H9 (cell line): ENCODE measurements around the gene SETD9. TPM values are rescaled to one million over a fixed set of nuclear protein-coding genes. Genes with fewer than 3 reads are reported as not detected.

Experiments
- DNase-seq: peaks from one replicate; pipeline ENCODE4 v3.0.0-alpha.2; 2017
- H2AFZ ChIP-seq: one replicate; pipeline ENCODE4 v1.6.1; 2013; ENCODE audit warnings: mild to moderate bottlenecking, low read length, control low read depth, moderate library complexity
- H2AK5ac ChIP-seq: 2 replicates; pipeline ENCODE4 v1.6.1; 2013; ENCODE audit warnings: low read length, control low read depth, mixed read lengths; ENCODE audit not compliant: insufficient read length
- H2BK120ac ChIP-seq: one replicate; pipeline ENCODE4 v1.6.1; 2013; ENCODE audit warnings: low read depth, mild to moderate bottlenecking, low read length, control low read depth, inconsistent platforms; ENCODE audit not compliant: poor library complexity, severe bottlenecking
- H2BK12ac ChIP-seq: 2 replicates; pipeline ENCODE4 v1.6.1; 2013; ENCODE audit warnings: low read length, control low read depth, mixed read lengths, low read depth; ENCODE audit not compliant: insufficient read length
- H2BK15ac ChIP-seq: 2 replicates; pipeline ENCODE4 v1.6.1; 2013; ENCODE audit warnings: low read depth, low read length, control low read depth
- H2BK20ac ChIP-seq: one replicate; pipeline ENCODE4 v1.6.1; 2013; ENCODE audit warnings: low read depth, mild to moderate bottlenecking, low read length, control low read depth, inconsistent platforms; ENCODE audit not compliant: poor library complexity, severe bottlenecking
- H2BK5ac ChIP-seq: 2 replicates; pipeline ENCODE4 v1.6.1; 2013; ENCODE audit warnings: low read length, control low read depth, mixed read lengths; ENCODE audit not compliant: insufficient read length
- H3K14ac ChIP-seq: 2 replicates; pipeline ENCODE4 v1.6.1; 2013; ENCODE audit warnings: low read length, control low read depth; ENCODE audit not compliant: insufficient read depth
- H3K18ac ChIP-seq: 2 replicates; pipeline ENCODE4 v1.6.1; 2013; ENCODE audit warnings: low read depth, mild to moderate bottlenecking, mixed read lengths, low read length, control low read depth; ENCODE audit not compliant: insufficient read length
- H3K23ac ChIP-seq: 2 replicates; pipeline ENCODE4 v1.6.1; 2013; ENCODE audit warnings: low read length, control low read depth, mixed read lengths, low read depth; ENCODE audit not compliant: insufficient read length
- H3K23me2 ChIP-seq: 2 replicates; pipeline ENCODE4 v1.6.1; 2013; ENCODE audit warnings: low read depth, mild to moderate bottlenecking, mixed read lengths, low read length, control low read depth; ENCODE audit not compliant: insufficient read length, poor library complexity, severe bottlenecking
- H3K27ac ChIP-seq: 2 replicates; pipeline ENCODE4 v1.5.1; 2013; ENCODE audit warnings: low read length, control low read depth, mixed read lengths, low read depth; ENCODE audit not compliant: insufficient read length
- H3K27me3 ChIP-seq: 2 replicates; pipeline ENCODE4 v1.6.1; 2013; ENCODE audit warnings: low read length, control low read depth, inconsistent platforms; ENCODE audit not compliant: insufficient read depth
- H3K4ac ChIP-seq: 2 replicates; pipeline ENCODE4 v1.6.1; 2013; ENCODE audit warnings: low read depth, mild to moderate bottlenecking, control low read depth, inconsistent platforms, low read length, moderate library complexity
- H3K4me1 ChIP-seq: 2 replicates; pipeline ENCODE4 v1.6.1; 2013; ENCODE audit warnings: low read length, control low read depth, inconsistent platforms; ENCODE audit not compliant: insufficient read depth
- H3K4me2 ChIP-seq: 2 replicates; pipeline ENCODE4 v1.6.1; 2013; ENCODE audit warnings: low read length, control low read depth, mixed read lengths; ENCODE audit not compliant: insufficient read length, insufficient read depth
- H3K56ac ChIP-seq: 2 replicates; pipeline ENCODE4 v1.6.1; 2013; ENCODE audit warnings: low read depth, mild to moderate bottlenecking, mixed read lengths, low read length, control low read depth; ENCODE audit not compliant: insufficient read length
- H3K79me1 ChIP-seq: 2 replicates; pipeline ENCODE4 v1.6.1; 2013; ENCODE audit warnings: low read depth, mild to moderate bottlenecking, moderate library complexity, low read length, control low read depth, inconsistent platforms; ENCODE audit not compliant: insufficient read depth, poor library complexity, severe bottlenecking
- H3K79me2 ChIP-seq: 2 replicates; pipeline ENCODE4 v1.6.1; 2013; ENCODE audit warnings: low read length, control low read depth, inconsistent platforms; ENCODE audit not compliant: insufficient read depth
- H3K9ac ChIP-seq: 2 replicates; pipeline ENCODE4 v1.6.1; 2013; ENCODE audit warnings: low read length, control low read depth, mixed read lengths; ENCODE audit not compliant: insufficient read length; ENCODE audit errors: extremely low read depth
- H3K9me3 ChIP-seq: one replicate; pipeline ENCODE4 v1.6.1; 2013; ENCODE audit warnings: low read depth, low read length, inconsistent platforms; ENCODE audit not compliant: control insufficient read depth
- H3T11ph ChIP-seq: one replicate; pipeline ENCODE4 v1.6.1; 2013; ENCODE audit warnings: mild to moderate bottlenecking, low read length, control low read depth, inconsistent platforms
- H4K20me1 ChIP-seq: one replicate; pipeline ENCODE4 v1.6.1; 2013; ENCODE audit not compliant: control insufficient read depth, insufficient read length, insufficient read depth
- H4K5ac ChIP-seq: 2 replicates; pipeline ENCODE4 v1.6.1; 2013; ENCODE audit warnings: low read depth, mild to moderate bottlenecking, mixed read lengths, low read length, control low read depth; ENCODE audit not compliant: insufficient read length
- H4K8ac ChIP-seq: replicated peaks from 2 replicates; pipeline ENCODE4 v1.6.1; 2013; ENCODE audit warnings: low read length, control low read depth, mixed read lengths, low read depth; ENCODE audit not compliant: insufficient read length
- H4K91ac ChIP-seq: 2 replicates; pipeline ENCODE4 v1.6.1; 2013; ENCODE audit warnings: low read depth, mild to moderate bottlenecking, moderate library complexity, mixed read lengths, low read length, control low read depth; ENCODE audit not compliant: insufficient read length
- H3K27ac Mint-ChIP-seq, 3 experiments: 2 replicates in 2 of 3; 3 replicates in 1 of 3; pipeline ENCODE4 v1.8.0; 2020 to 2021; ENCODE audit warnings: mixed read lengths in 3 of 3, mild to moderate bottlenecking in 1 of 3, moderate library complexity in 1 of 3
- H3K27me3 Mint-ChIP-seq: 2 replicates; pipeline ENCODE4 v1.8.0; 2021; ENCODE audit warnings: low read depth, mild to moderate bottlenecking, moderate library complexity, mixed read lengths
- H3K36me3 Mint-ChIP-seq, 3 experiments: 2 replicates in 2 of 3; 3 replicates in 1 of 3; pipeline ENCODE4 v1.8.0; 2020 to 2021; ENCODE audit warnings: low read depth in 3 of 3, mixed read lengths in 3 of 3; ENCODE audit not compliant: insufficient read depth in 1 of 3
- H3K4me1 Mint-ChIP-seq, 2 experiments: 2 replicates each; pipeline ENCODE4 v1.8.0; 2020; ENCODE audit warnings: mixed read lengths in 2 of 2
- H3K4me3 Mint-ChIP-seq, 2 experiments: 2 replicates in 1 of 2; 3 replicates in 1 of 2; pipeline ENCODE4 v1.8.0; 2020 to 2021; ENCODE audit warnings: mild to moderate bottlenecking in 2 of 2, mixed read lengths in 2 of 2, moderate library complexity in 1 of 2
- H3K9me3 Mint-ChIP-seq, 2 experiments: 2 replicates in 1 of 2; 3 replicates in 1 of 2; pipeline ENCODE4 v1.8.0; 2020; ENCODE audit warnings: mild to moderate bottlenecking in 2 of 2, mixed read lengths in 2 of 2, moderate library complexity in 1 of 2
- WGBS: extraction: QIAGEN DNeasy Blood & Tissue Kit; methylation state at CpG from one replicate; pipeline ENCODE4 v1.1.7; 2013; ENCODE audit warnings: missing lambda C conversion rate, low lambda C conversion rate, mixed read lengths; ENCODE audit not compliant: insufficient read length; ENCODE audit errors: extremely low coverage; 5-methylcytosine and 5-hydroxymethylcytosine counted together
- total RNA-seq: library from RNA; stranded (reverse); gene quantifications from 2 replicates; pipeline ENCODE4 v1.2.1, GENCODE V29; 2021
- TF ChIP-seq, protein P1 (sequence below): fragments of 200-600 bp; sonication (generic); conservative IDR thresholded peaks from 3 replicates; pipeline ENCODE4 v1.8.0; 2021; ENCODE audit warnings: antibody characterized with exemption, mild to moderate bottlenecking

Gene SETD9
- total RNA-seq, 1 experiment from 2014 or later: 15.7 TPM

DNA sequence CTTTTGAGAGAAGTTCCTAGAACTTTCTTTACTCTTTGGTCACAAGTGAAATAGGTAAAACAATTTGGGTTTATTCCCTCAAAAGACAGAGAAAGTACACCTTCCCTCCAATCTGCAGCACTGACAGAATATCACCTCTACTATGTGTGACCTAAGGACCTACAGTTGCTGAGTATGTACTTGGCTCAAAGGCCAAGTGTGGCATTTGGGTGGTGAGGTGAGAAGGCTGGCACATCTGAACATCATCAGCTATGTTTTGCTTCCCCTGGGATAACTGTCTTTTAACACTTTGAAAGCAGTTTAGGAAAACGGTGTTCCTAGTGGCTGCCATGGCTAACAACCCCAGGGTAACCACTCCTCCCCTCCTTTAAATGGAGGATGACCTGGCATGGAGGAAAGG lies 24.9 kb downstream of the SETD9 start:
- no peak overlapping the region for H3K4me3 Mint-ChIP-seq
- Histone ChIP-seq H3T11ph (no peak overlapping the region), H3K23ac (no peak overlapping the region), H3K56ac (no peak overlapping the region), H2BK120ac (no peak overlapping the region), H4K5ac (no peak overlapping the region), H3K27ac (no peak overlapping the region), H2BK12ac (no peak overlapping the region), H4K91ac (no peak overlapping the region), H2BK20ac (no peak overlapping the region), H3K79me1 (no peaks in the 10 kb centered on the region), H2AK5ac (no peak overlapping the region), H3K27me3 (no peaks in the 10 kb centered on the region), H2BK5ac (no peak overlapping the region), H3K14ac (no peak overlapping the region), H3K4me1 (no peaks in the 10 kb centered on the region), H3K79me2 (no peaks in the 10 kb centered on the region), H2AFZ (no peak overlapping the region), H3K4ac (no peak overlapping the region), H3K18ac (no peak overlapping the region), H4K20me1 (no peaks in the 10 kb centered on the region), H3K23me2 (no peaks in the 10 kb centered on the region), H3K9me3 (no peaks in the 10 kb centered on the region), H3K9ac (no peak overlapping the region), H2BK15ac (no peak overlapping the region), H3K4me2 (no peak overlapping the region), H4K8ac (no peak overlapping the region)
- H3K9me3 Mint-ChIP-seq: no peaks in the 10 kb centered on the region
- no peak for DNase-seq
- H3K36me3 Mint-ChIP-seq: peaks cover 27 to 82% (median 72%) of the 10 kb centered on the region in 3 experiments; a peak in 6 of 7 replicates
- no peaks in the 10 kb centered on the region for H3K27me3 Mint-ChIP-seq
- no peaks in the 10 kb centered on the region for H3K4me1 Mint-ChIP-seq
- TF ChIP-seq, protein P1, sequence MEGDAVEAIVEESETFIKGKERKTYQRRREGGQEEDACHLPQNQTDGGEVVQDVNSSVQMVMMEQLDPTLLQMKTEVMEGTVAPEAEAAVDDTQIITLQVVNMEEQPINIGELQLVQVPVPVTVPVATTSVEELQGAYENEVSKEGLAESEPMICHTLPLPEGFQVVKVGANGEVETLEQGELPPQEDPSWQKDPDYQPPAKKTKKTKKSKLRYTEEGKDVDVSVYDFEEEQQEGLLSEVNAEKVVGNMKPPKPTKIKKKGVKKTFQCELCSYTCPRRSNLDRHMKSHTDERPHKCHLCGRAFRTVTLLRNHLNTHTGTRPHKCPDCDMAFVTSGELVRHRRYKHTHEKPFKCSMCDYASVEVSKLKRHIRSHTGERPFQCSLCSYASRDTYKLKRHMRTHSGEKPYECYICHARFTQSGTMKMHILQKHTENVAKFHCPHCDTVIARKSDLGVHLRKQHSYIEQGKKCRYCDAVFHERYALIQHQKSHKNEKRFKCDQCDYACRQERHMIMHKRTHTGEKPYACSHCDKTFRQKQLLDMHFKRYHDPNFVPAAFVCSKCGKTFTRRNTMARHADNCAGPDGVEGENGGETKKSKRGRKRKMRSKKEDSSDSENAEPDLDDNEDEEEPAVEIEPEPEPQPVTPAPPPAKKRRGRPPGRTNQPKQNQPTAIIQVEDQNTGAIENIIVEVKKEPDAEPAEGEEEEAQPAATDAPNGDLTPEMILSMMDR: no peak
- no peak overlapping the region for H3K27ac Mint-ChIP-seq
- WGBS: no CpG with 5 or more reads among the region's 1 CpG
